GM19452 (cell line): ENCODE results near the gene UPK2.

ENCODE experiments used
- ATAC-seq: cut with Tn5 transposase; IDR thresholded peaks from one replicate; pipeline ENCODE4 v1.9.1; 2021; ENCODE audit not compliant: unreplicated experiment

The UPK2 gene

GRCh38 chr11:118956094-118956846 is at the start of gene UPK2:
Gene UPK2, plus strand, starts transcription at chr11:118956298. Its CDS starts 53 bp downstream, at chr11:118956351.
- no peak for ATAC-seq

- peak; percentile 86 for ATAC-seq
Observed at GRCh38 chr11:118907051-118908042, 48.8 kb upstream of the UPK2 start.

GRCh38 chr11:118908264-118908663 is 47.8 kb upstream of the UPK2 start:
- ATAC-seq, result no peak

GRCh38 chr11:118908901-118909618 is 47.0 kb upstream of the UPK2 start:
- no peak for ATAC-seq

GRCh38 chr11:118909619-118910308 is 46.3 kb upstream of the UPK2 start:
- no peak for ATAC-seq

- ATAC-seq, result no peak
Observed at GRCh38 chr11:118910309-118911112, 45.6 kb upstream of the UPK2 start.

- ATAC-seq, result no peak
Observed at GRCh38 chr11:118911113-118911879, 44.8 kb upstream of the UPK2 start.

- no peak for ATAC-seq
Observed at GRCh38 chr11:118911880-118912741, 44.0 kb upstream of the UPK2 start.

- ATAC-seq, result no peak
Observed at GRCh38 chr11:118912742-118913410, 43.2 kb upstream of the UPK2 start.

- ATAC-seq, result no peak
Observed at GRCh38 chr11:118913411-118914125, 42.5 kb upstream of the UPK2 start.

- ATAC-seq, result no peak
Observed at GRCh38 chr11:118914178-118914918, 41.8 kb upstream of the UPK2 start.

GRCh38 chr11:118914987-118915386 is 41.1 kb upstream of the UPK2 start:
- no peak for ATAC-seq

GRCh38 chr11:118915396-118915795 is 40.7 kb upstream of the UPK2 start:
- no peak for ATAC-seq

GRCh38 chr11:118915941-118916841 is 39.9 kb upstream of the UPK2 start:
- ATAC-seq, result no peak

- ATAC-seq, result no peak
Observed at GRCh38 chr11:118916842-118917388, 39.2 kb upstream of the UPK2 start.
